WI38 (cell line): ENCODE data around the gene NOC4L.
"Not testable (repeated sequence)": the region's sequence is repeated elsewhere in the genome, so short reads cannot be mapped to it uniquely, and the experiment has no call there.

Experiments
- H3K4me3 ChIP-seq: 2 replicates; pipeline ENCODE4 v1.5.1; 2011; ENCODE audit warnings: low read depth, mild to moderate bottlenecking, control low read depth, low read length
- CTCF ChIP-seq: IDR thresholded peaks from 2 replicates; pipeline ENCODE4 v1.5.1; 2012; ENCODE audit warnings: low read depth, mild to moderate bottlenecking, control low read depth, low read length

The NOC4L gene

GRCh38 chr12:132132609-132133430, 11.4 kb upstream of the NOC4L start:
- no peak for TF ChIP-seq CTCF
- no peak overlapping the region for H3K4me3 ChIP-seq

GRCh38 chr12:132133952-132134652, 10.2 kb upstream of the NOC4L start:
- H3K4me3 ChIP-seq = no peak overlapping the region
- no peak for TF ChIP-seq CTCF

GRCh38 chr12:132134653-132135183, 9.5 kb upstream of the NOC4L start:
- not testable (repeated sequence) for H3K4me3 ChIP-seq

GRCh38 chr12:132136226-132136625, 8.0 kb upstream of the NOC4L start:
- H3K4me3 ChIP-seq = not testable (repeated sequence)

GRCh38 chr12:132137483-132138125, 6.7 kb upstream of the NOC4L start:
- TF ChIP-seq CTCF = no peak
- no peak overlapping the region for H3K4me3 ChIP-seq

GRCh38 chr12:132138941-132139871, 5.1 kb upstream of the NOC4L start:
- H3K4me3 ChIP-seq = no peak overlapping the region
- no peak for TF ChIP-seq CTCF

- no peak for TF ChIP-seq CTCF
- H3K4me3 ChIP-seq = no peak overlapping the region
Observed at GRCh38 chr12:132139912-132140311, 4.3 kb upstream of the NOC4L start.
